ENCODE results near the gene KPNA6.
"Not testable (repeated sequence)": the region's sequence is repeated elsewhere in the genome, so short reads cannot be mapped to it uniquely, and the experiment has no call there.

Gene KPNA6

GRCh38 chr1:32143302-32143695 lies 35.4 kb downstream of the KPNA6 start:
- not testable (repeated sequence) for DNase-seq

- no peak for DNase-seq
Observed at GRCh38 chr1:32144033-32144432, 36.2 kb downstream of the KPNA6 start.

GRCh38 chr1:32147799-32148198 lies 39.9 kb downstream of the KPNA6 start:
- DNase-seq = not testable (repeated sequence)

- no peak for DNase-seq
Observed at GRCh38 chr1:32150847-32151246, 43.0 kb downstream of the KPNA6 start.

- DNase-seq = peak in 1 of 2 donors; percentile 24
Observed at GRCh38 chr1:32151319-32151787, 43.5 kb downstream of the KPNA6 start.

- no peak for DNase-seq
Observed at GRCh38 chr1:32159189-32159588, 51.3 kb downstream of the KPNA6 start.

- no peak for DNase-seq
Observed at GRCh38 chr1:32163405-32163804, 55.5 kb downstream of the KPNA6 start.

- not testable (repeated sequence) for DNase-seq
Observed at GRCh38 chr1:32165633-32166032, 57.8 kb downstream of the KPNA6 start.

- DNase-seq = no peak
Observed at GRCh38 chr1:32170991-32171390, 63.1 kb downstream of the KPNA6 start.

- DNase-seq = no peak
Observed at GRCh38 chr1:32172621-32173245, 64.9 kb downstream of the KPNA6 start.

GRCh38 chr1:32178380-32179192 lies 70.7 kb downstream of the KPNA6 start:
- DNase-seq = peak; percentile 76 to 79

- no peak for DNase-seq
Observed at GRCh38 chr1:32179193-32179442, 71.3 kb downstream of the KPNA6 start.

GRCh38 chr1:32179443-32180185 lies 71.8 kb downstream of the KPNA6 start, which contains the start of gene TXLNA:
TXLNA (plus strand) TSS chr1:32179675; CDS start chr1:32180346, 671 bp downstream.
- peak; percentile 90 to 95 for DNase-seq

- peak; percentile 17 to 51 for DNase-seq
Observed at GRCh38 chr1:32180186-32181060, 72.6 kb downstream of the KPNA6 start.

- no peak for DNase-seq
Observed at GRCh38 chr1:32181065-32181464, 73.2 kb downstream of the KPNA6 start.

- DNase-seq = no peak
Observed at GRCh38 chr1:32181563-32181962, 73.7 kb downstream of the KPNA6 start.

GRCh38 chr1:32182060-32182459 lies 74.2 kb downstream of the KPNA6 start:
- DNase-seq = no peak

GRCh38 chr1:32184650-32185049 lies 76.8 kb downstream of the KPNA6 start:
- DNase-seq = peak; percentile 12 to 23

GRCh38 chr1:32186077-32186476 lies 78.2 kb downstream of the KPNA6 start:
- DNase-seq = no peak

GRCh38 chr1:32186491-32186890 lies 78.6 kb downstream of the KPNA6 start:
- DNase-seq = no peak

GRCh38 chr1:32187850-32188249 lies 80.0 kb downstream of the KPNA6 start:
- DNase-seq = no peak

GRCh38 chr1:32192220-32192948 lies 84.5 kb downstream of the KPNA6 start:
- no peak for DNase-seq
